ENCODE measurements around the gene RNF128.
"Not testable (repeated sequence)": the region's sequence is repeated elsewhere in the genome, so short reads cannot be mapped to it uniquely, and the experiment has no call there.

Gene RNF128

GRCh38 chrX:106725931-106726330, 570 bp upstream of the RNF128 start:
- no peak for TF ChIP-seq GATA1 (IDR thresholded peaks at IDR 0.05; ENCODE audit: low read depth, low read length)
- no peak for TF ChIP-seq POLR2A (IDR thresholded peaks at IDR 0.05; ENCODE audit: low read length)
- DNase-seq, result no peak

- DNase-seq, result no peak
- no peak for TF ChIP-seq GATA1 (IDR thresholded peaks at IDR 0.05; ENCODE audit: low read depth, low read length)
- no peak for TF ChIP-seq POLR2A (IDR thresholded peaks at IDR 0.05; ENCODE audit: low read length)
Observed at GRCh38 chrX:106728337-106728736, 1.8 kb downstream of the RNF128 start.

GRCh38 chrX:106730401-106730800, 3.9 kb downstream of the RNF128 start:
- no peak for DNase-seq
- TF ChIP-seq POLR2A (IDR thresholded peaks at IDR 0.05; ENCODE audit: low read length) (no peak), GATA1 (IDR thresholded peaks at IDR 0.05; ENCODE audit: low read depth, low read length) (no peak)

GRCh38 chrX:106731590-106731989, 5.1 kb downstream of the RNF128 start:
- no peak for DNase-seq
- TF ChIP-seq POLR2A (IDR thresholded peaks at IDR 0.05; ENCODE audit: low read length), result no peak
- no peak for TF ChIP-seq GATA1 (IDR thresholded peaks at IDR 0.05; ENCODE audit: low read depth, low read length)

- DNase-seq, result no peak
- TF ChIP-seq POLR2A (IDR thresholded peaks at IDR 0.05; ENCODE audit: low read length) (no peak), GATA1 (IDR thresholded peaks at IDR 0.05; ENCODE audit: low read depth, low read length) (no peak)
Observed at GRCh38 chrX:106734827-106735226, 8.3 kb downstream of the RNF128 start.

GRCh38 chrX:106740193-106740780, 13.8 kb downstream of the RNF128 start:
- DNase-seq, result no peak

GRCh38 chrX:106742193-106742592, 15.7 kb downstream of the RNF128 start:
- no peak for DNase-seq
- TF ChIP-seq POLR2A (IDR thresholded peaks at IDR 0.05; ENCODE audit: low read length) (no peak), GATA1 (IDR thresholded peaks at IDR 0.05; ENCODE audit: low read depth, low read length) (no peak)

More at GRCh38 chrX:106740193-106740780, 13.8 kb downstream of the RNF128 start:
- TF ChIP-seq GATA1 (IDR thresholded peaks at IDR 0.05; ENCODE audit: low read depth, low read length) (no peak), POLR2A (IDR thresholded peaks at IDR 0.05; ENCODE audit: low read length) (no peak)

- TF ChIP-seq GATA1 (IDR thresholded peaks at IDR 0.05; ENCODE audit: low read depth, low read length), result no peak
- TF ChIP-seq POLR2A (IDR thresholded peaks at IDR 0.05; ENCODE audit: low read length), result no peak
Observed at GRCh38 chrX:106742805-106743204, 16.3 kb downstream of the RNF128 start.

GRCh38 chrX:106748377-106748776, 21.9 kb downstream of the RNF128 start:
- DNase-seq, result no peak
- TF ChIP-seq GATA1 (IDR thresholded peaks at IDR 0.05; ENCODE audit: low read depth, low read length), result no peak
- TF ChIP-seq POLR2A (IDR thresholded peaks at IDR 0.05; ENCODE audit: low read length), result no peak

More at GRCh38 chrX:106742805-106743204, 16.3 kb downstream of the RNF128 start:
- no peak for DNase-seq

GRCh38 chrX:106751407-106751806, 24.9 kb downstream of the RNF128 start:
- TF ChIP-seq POLR2A (IDR thresholded peaks at IDR 0.05; ENCODE audit: low read length) (no peak), GATA1 (IDR thresholded peaks at IDR 0.05; ENCODE audit: low read depth, low read length) (no peak)
- DNase-seq, result no peak

GRCh38 chrX:106752101-106752678, 25.7 kb downstream of the RNF128 start:
- DNase-seq, result no peak
- no peak for TF ChIP-seq GATA1 (IDR thresholded peaks at IDR 0.05; ENCODE audit: low read depth, low read length)
- no peak for TF ChIP-seq POLR2A (IDR thresholded peaks at IDR 0.05; ENCODE audit: low read length)

- not testable (repeated sequence) for DNase-seq
Observed at GRCh38 chrX:106769288-106769687, 42.8 kb downstream of the RNF128 start.

GRCh38 chrX:106774981-106775380, 48.5 kb downstream of the RNF128 start:
- DNase-seq, result no peak
- TF ChIP-seq GATA1 (IDR thresholded peaks at IDR 0.05; ENCODE audit: low read depth, low read length), result no peak
- no peak for TF ChIP-seq POLR2A (IDR thresholded peaks at IDR 0.05; ENCODE audit: low read length)

GRCh38 chrX:106780264-106780663, 53.8 kb downstream of the RNF128 start:
- TF ChIP-seq POLR2A (IDR thresholded peaks at IDR 0.05; ENCODE audit: low read length) (no peak), GATA1 (IDR thresholded peaks at IDR 0.05; ENCODE audit: low read depth, low read length) (no peak)
- no peak for DNase-seq

- DNase-seq, result no peak
Observed at GRCh38 chrX:106780664-106781377, 54.3 kb downstream of the RNF128 start.

More at GRCh38 chrX:106780664-106781377, 54.3 kb downstream of the RNF128 start:
- TF ChIP-seq GATA1 (IDR thresholded peaks at IDR 0.05; ENCODE audit: low read depth, low read length) (no peak), POLR2A (IDR thresholded peaks at IDR 0.05; ENCODE audit: low read length) (no peak)

All from erythroblast (primary cell).